ENCODE data around the gene SLC26A8.

The SLC26A8 gene

DNA sequence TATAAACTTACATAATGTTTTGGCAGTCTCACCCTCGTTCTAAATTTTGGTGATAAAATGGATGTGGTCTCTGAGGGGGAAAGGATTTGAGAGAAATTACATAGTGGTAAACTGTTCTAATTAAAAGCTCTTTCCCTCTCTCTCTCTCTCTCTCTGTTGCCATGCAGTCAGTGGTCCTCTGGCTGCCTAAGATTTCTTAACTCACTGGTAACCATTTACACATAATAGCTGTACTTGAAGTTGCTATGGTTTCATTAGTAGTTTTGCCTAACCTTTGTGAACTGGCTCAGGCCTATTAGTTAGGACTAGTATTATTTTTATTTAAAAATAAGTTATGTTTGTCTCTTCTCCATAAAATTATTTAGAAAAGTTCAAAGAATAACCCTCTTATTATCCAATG lies 45.1 kb upstream of the SLC26A8 start:
- Histone ChIP-seq H3K36me3 (ENCODE audit: low read length) (peaks cover 4% of the 10 kb centered on the region; the same call in 1 of the 2 replicates), H3K4me3 (ENCODE audit: insufficient read depth, low read length, poor library complexity, severe bottlenecking) (no peak overlapping the region), H3K4me2 (ENCODE audit: low read depth, low read length, poor library complexity, severe bottlenecking) (no peak overlapping the region), H3K79me2 (ENCODE audit: insufficient read depth, low read length) (peaks cover 88% of the 10 kb centered on the region), H3K27me3 (ENCODE audit: low read length) (no peaks in the 10 kb centered on the region), H3K9me3 (ENCODE audit: insufficient read depth, low read length) (no peaks in the 10 kb centered on the region), H4K20me1 (ENCODE audit: low read depth, low read length) (peaks cover 26% of the 10 kb centered on the region), H2AFZ (ENCODE audit: low read depth, low read length, severe bottlenecking) (no peak overlapping the region), H3K27ac (ENCODE audit: low read depth, low read length) (no peak overlapping the region), H3K9me2 (replicated peaks; ENCODE audit: insufficient read depth, low read length) (no peaks in the 10 kb centered on the region), H3K9ac (ENCODE audit: low read length) (no peak overlapping the region), H3F3A (ENCODE audit: insufficient read depth) (peaks cover 16% of the 10 kb centered on the region)
- no peak for TF ChIP-seq EZH2phosphoT487 (conservative IDR thresholded peaks at IDR 0.05; ENCODE audit: low read length)
- no peak for TF ChIP-seq CTCF (IDR thresholded peaks at IDR 0.05; ENCODE audit: insufficient read depth, low read length, poor library complexity, severe bottlenecking)

GRCh38 chr6:36068586-36068985 lies 44.1 kb upstream of the SLC26A8 start:
- TF ChIP-seq CTCF (IDR thresholded peaks at IDR 0.05; ENCODE audit: insufficient read depth, low read length, poor library complexity, severe bottlenecking): no peak
- TF ChIP-seq EZH2phosphoT487 (conservative IDR thresholded peaks at IDR 0.05; ENCODE audit: low read length): no peak
- Histone ChIP-seq H3K27ac (ENCODE audit: low read depth, low read length) (no peak overlapping the region), H3K9me2 (replicated peaks; ENCODE audit: insufficient read depth, low read length) (no peaks in the 10 kb centered on the region), H3K27me3 (ENCODE audit: low read length) (no peaks in the 10 kb centered on the region), H3F3A (ENCODE audit: insufficient read depth) (peaks cover 16% of the 10 kb centered on the region), H3K79me2 (ENCODE audit: insufficient read depth, low read length) (peaks cover 97% of the 10 kb centered on the region), H3K36me3 (ENCODE audit: low read length) (peaks cover 3% of the 10 kb centered on the region; the same call in 1 of the 2 replicates), H3K4me2 (ENCODE audit: low read depth, low read length, poor library complexity, severe bottlenecking) (no peak overlapping the region), H4K20me1 (ENCODE audit: low read depth, low read length) (peaks cover 26% of the 10 kb centered on the region), H3K4me3 (ENCODE audit: insufficient read depth, low read length, poor library complexity, severe bottlenecking) (no peak overlapping the region), H2AFZ (ENCODE audit: low read depth, low read length, severe bottlenecking) (no peak overlapping the region), H3K9me3 (ENCODE audit: insufficient read depth, low read length) (no peaks in the 10 kb centered on the region), H3K9ac (ENCODE audit: low read length) (no peak overlapping the region)

- H3K9me3 ChIP-seq (ENCODE audit: insufficient read depth, low read length): no peaks in the 10 kb centered on the region
- H2AFZ ChIP-seq (ENCODE audit: low read depth, low read length, severe bottlenecking): no peak overlapping the region
- H4K20me1 ChIP-seq (ENCODE audit: low read depth, low read length): peaks cover 30% of the 10 kb centered on the region
- H3K27me3 ChIP-seq (ENCODE audit: low read length): no peaks in the 10 kb centered on the region
- peaks cover 16% of the 10 kb centered on the region for H3F3A ChIP-seq (ENCODE audit: insufficient read depth)
- H3K36me3 ChIP-seq (ENCODE audit: low read length): peaks cover 3% of the 10 kb centered on the region; the same call in 1 of the 2 replicates
- no peak overlapping the region for H3K9ac ChIP-seq (ENCODE audit: low read length)
- peaks cover 98% of the 10 kb centered on the region for H3K79me2 ChIP-seq (ENCODE audit: insufficient read depth, low read length)
- no peak for TF ChIP-seq EZH2phosphoT487 (conservative IDR thresholded peaks at IDR 0.05; ENCODE audit: low read length)
- TF ChIP-seq CTCF (IDR thresholded peaks at IDR 0.05; ENCODE audit: insufficient read depth, low read length, poor library complexity, severe bottlenecking): no peak
- H3K4me2 ChIP-seq (ENCODE audit: low read depth, low read length, poor library complexity, severe bottlenecking): no peak overlapping the region
- H3K4me3 ChIP-seq (ENCODE audit: insufficient read depth, low read length, poor library complexity, severe bottlenecking): no peak overlapping the region
- H3K27ac ChIP-seq (ENCODE audit: low read depth, low read length): no peak overlapping the region
- no peaks in the 10 kb centered on the region for H3K9me2 ChIP-seq (replicated peaks; ENCODE audit: insufficient read depth, low read length)
Observed at GRCh38 chr6:36068012-36068392, 43.6 kb upstream of the SLC26A8 start.
